Measurements from ENCODE around the gene FBLN2. TPM values are rescaled to one million over a fixed set of nuclear protein-coding genes. Genes with fewer than 3 reads are reported as not detected.

FBLN2 gene
- total RNA-seq, 2 experiments from 2014 or later = not detected

DNA sequence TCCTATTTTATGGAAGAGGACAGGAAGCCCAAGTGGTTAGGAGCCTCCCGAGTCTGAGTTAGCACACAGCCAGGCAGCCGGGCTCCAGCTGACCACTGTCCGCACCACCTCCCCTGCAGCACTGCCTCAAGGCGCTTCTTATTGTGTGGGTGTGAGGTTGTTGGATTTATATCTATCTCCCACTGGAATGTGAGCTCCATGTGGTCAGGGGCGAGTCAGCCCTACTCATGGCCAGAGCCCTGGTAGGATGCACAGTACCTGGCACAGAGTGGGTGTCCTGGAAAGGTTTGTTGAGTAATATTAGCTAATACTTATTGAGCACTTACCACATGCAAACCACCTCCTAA, 9.7 kb upstream of the FBLN2 start:
- H3K4me1 Mint-ChIP-seq = peaks cover 16% of the 10 kb centered on the region
- H3K4me3 Mint-ChIP-seq = no peak overlapping the region
- DNase-seq = no peak
- H3K27me3 Mint-ChIP-seq = peaks cover 29% of the 10 kb centered on the region
- ChIA-PET CTCF (interaction anchor here (0.8 to 1.6 kb wide), 2 partner anchors 23 to 36 kb away, joined by 3 read pairs; no protein-coding TSS in a partner anchor), POLR2A (no interaction called here)
- H3K36me3 Mint-ChIP-seq (ENCODE audit: low read depth) = peaks cover 3% of the 10 kb centered on the region
- H3K9me3 Mint-ChIP-seq = peaks cover 12% of the 10 kb centered on the region
- H3K27ac Mint-ChIP-seq = no peak overlapping the region

DNA sequence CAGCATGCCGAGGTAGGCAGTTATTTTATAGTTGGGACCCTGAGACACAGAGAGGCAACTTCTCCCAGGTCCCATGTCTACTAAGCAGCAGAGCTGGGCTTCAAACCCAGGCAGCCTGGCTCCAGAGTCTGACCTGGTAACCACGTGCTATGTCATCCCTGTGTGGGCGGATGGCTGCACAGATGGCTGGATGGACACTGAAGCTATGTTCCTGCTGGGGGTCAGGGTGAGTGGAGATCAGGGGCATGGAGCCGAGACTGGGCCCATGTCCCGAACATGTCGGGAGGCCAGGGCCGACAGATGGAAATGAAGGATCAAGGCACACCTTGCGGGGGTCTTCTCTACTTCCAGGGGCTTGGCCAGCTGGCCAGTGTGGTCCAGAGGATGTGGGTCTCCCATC, 9.3 kb upstream of the FBLN2 start:
- POLR2A ChIA-PET = no interaction called here
- H3K9me3 Mint-ChIP-seq = peaks cover 12% of the 10 kb centered on the region
- H3K27ac Mint-ChIP-seq = no peak overlapping the region
- H3K36me3 Mint-ChIP-seq (ENCODE audit: low read depth) = peaks cover 3% of the 10 kb centered on the region
- CTCF ChIA-PET = interaction anchor here (1.6 kb wide), 1 partner anchor 22 kb away, joined by 3 read pairs; no protein-coding TSS in a partner anchor
- peaks cover 20% of the 10 kb centered on the region for H3K4me1 Mint-ChIP-seq
- H3K4me3 Mint-ChIP-seq = no peak overlapping the region
- DNase-seq = no peak
- H3K27me3 Mint-ChIP-seq = peaks cover 29% of the 10 kb centered on the region

DNA sequence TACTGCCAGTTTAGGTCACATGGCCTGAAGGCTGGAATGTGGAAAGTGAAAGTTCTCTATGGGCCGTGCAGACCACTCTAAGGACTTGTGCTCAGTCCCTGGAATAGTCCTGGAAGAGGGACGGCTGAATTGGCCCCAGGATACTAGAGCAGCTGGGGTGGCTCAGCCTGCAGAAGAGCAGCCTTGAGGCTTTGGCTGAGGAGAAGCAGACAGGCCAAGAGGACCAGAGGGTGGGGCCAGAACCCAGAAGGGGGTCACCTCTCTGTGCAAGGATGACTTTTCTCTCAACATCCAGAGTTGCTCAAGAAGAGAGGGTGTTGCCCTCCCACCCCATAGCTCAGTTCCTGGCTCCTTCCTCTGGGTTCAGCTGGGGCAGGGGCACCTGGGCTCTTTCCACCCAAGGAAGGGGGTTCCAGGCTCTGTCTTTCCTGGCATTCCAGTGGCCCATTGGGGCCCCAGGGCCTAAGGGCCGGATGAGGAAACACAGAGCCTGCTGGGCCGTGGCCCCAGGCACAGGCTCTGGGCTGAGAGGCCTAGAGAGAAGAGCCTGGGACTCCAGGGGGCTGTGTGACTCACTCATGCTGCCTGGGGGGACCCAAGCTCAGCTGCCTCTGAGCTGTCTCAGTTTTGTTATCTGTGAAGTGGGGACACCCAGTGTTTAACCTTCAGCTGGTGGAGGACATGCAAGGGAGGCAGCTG, 8.5 kb upstream of the FBLN2 start:
- Mint-ChIP-seq H3K27ac (no peak overlapping the region), H3K4me3 (no peak overlapping the region), H3K4me1 (peaks cover 28% of the 10 kb centered on the region), H3K27me3 (peaks cover 32% of the 10 kb centered on the region), H3K36me3 (ENCODE audit: low read depth) (peaks cover 3% of the 10 kb centered on the region), H3K9me3 (peaks cover 12% of the 10 kb centered on the region)
- ChIA-PET CTCF (interaction anchor here (1.1 to 1.6 kb wide), 2 partner anchors 22 to 36 kb away, joined by 3 read pairs; no protein-coding TSS in a partner anchor), POLR2A (no interaction called here)
- no peak for DNase-seq

DNA sequence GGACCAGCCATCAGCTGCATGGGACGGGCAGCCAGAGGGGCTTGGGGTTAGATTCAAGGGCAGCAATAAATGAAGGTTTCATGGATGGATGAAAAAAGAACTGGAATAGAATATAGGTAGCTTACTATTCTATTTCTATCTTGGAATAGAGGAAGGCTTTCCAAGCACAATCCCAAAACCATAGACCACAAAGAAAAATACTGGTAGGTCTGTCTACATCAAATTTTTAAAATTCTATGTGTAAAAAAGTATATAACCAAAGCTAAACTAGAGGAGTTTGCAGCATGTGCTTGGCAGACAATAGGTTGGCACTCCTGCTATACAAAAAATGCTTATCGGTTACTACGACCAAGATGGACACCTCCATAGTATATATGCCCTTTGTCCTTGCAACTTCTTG, 7.2 kb upstream of the FBLN2 start:
- CTCF ChIA-PET = interaction anchor here (1.0 kb wide), 1 partner anchor 84 kb away, joined by 3 read pairs; no protein-coding TSS in a partner anchor
- H3K27ac Mint-ChIP-seq = no peak overlapping the region
- POLR2A ChIA-PET = no interaction called here
- peaks cover 3% of the 10 kb centered on the region for H3K36me3 Mint-ChIP-seq (ENCODE audit: low read depth)
- no peak overlapping the region for H3K4me3 Mint-ChIP-seq
- no peak for DNase-seq
- peaks cover 25% of the 10 kb centered on the region for H3K4me1 Mint-ChIP-seq
- peaks cover 12% of the 10 kb centered on the region for H3K9me3 Mint-ChIP-seq
- H3K27me3 Mint-ChIP-seq = peaks cover 33% of the 10 kb centered on the region

DNA sequence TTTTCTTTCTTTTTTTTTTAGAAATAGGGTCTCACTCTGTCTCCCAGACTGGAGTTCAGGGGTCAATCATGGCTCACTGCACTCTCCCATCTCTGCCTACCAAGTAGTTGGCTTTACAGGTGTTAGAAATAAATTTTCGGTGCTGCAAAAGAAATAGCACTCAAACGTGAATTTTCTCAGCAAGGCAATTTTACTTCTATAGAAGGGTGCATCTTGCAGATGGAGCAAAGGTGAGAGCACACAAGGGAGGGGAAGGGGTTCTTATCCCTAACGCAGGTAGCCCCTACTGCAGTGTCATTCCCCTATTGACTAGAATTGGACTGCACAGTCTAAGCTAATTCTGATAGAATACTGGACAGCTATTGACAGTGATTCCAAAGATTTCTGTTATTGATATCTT, 6.8 kb upstream of the FBLN2 start:
- DNase-seq = no peak
- Mint-ChIP-seq H3K4me3 (no peak overlapping the region), H3K27ac (no peak overlapping the region), H3K4me1 (peaks cover 21% of the 10 kb centered on the region), H3K9me3 (peaks cover 12% of the 10 kb centered on the region), H3K27me3 (peaks cover 33% of the 10 kb centered on the region), H3K36me3 (ENCODE audit: low read depth) (peaks cover 3% of the 10 kb centered on the region)
- CTCF ChIA-PET = interaction anchor here (1.0 kb wide), 1 partner anchor 85 kb away, joined by 3 read pairs; no protein-coding TSS in a partner anchor
- POLR2A ChIA-PET = no interaction called here

DNA sequence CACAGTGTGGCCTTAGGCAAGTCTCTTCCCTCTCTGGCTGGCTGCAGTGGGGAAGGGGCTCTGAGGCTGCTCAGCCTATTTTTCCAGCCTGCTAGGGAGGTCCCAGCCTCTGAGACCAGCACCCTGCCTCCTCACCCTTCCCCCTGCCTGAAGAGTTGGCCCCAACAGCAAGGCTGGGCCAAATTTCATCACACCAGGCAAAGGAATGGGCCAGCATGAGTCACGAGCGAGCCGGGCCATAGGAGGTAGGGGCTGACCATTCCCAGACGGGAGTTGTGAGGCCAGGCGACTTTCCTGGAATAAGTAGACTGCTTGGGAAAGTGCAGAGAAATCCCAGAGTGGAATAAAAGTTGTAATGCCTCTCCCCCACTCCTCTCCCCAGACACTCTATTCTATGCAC, 5.7 kb upstream of the FBLN2 start:
- Mint-ChIP-seq H3K9me3 (peaks cover 12% of the 10 kb centered on the region), H3K27ac (no peak overlapping the region), H3K4me1 (peaks cover 23% of the 10 kb centered on the region), H3K36me3 (ENCODE audit: low read depth) (peaks cover 3% of the 10 kb centered on the region), H3K27me3 (peaks cover 41% of the 10 kb centered on the region), H3K4me3 (no peak overlapping the region)
- CTCF ChIA-PET = no interaction called here
- no peak for DNase-seq
- POLR2A ChIA-PET = no interaction called here

DNA sequence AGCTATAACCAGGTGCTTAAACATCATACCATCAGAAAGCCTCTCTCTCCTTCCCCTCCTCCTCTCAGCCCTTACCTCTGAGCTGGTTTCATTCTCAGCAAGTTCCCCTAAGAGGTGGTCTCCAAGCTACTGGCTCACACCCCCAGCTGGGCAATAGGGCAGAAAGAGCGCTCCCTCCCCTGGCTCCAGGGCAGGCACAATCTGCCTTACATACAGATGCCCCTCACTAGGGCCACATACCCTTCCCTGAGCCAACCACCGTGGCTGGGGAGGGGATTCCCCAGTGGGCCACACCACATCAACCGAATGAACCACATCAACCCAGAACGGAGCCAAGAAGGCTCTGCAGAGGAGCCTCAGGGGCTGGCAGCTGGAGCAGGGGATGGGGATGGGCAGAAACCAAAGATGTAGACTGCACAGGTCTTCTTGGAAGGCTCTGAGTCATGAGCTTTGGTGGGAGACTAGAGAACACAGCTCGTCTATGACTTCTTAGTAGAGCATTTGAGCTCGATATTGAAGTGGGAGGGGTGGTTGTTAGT, 4.6 kb upstream of the FBLN2 start:
- Mint-ChIP-seq H3K4me1 (peaks cover 26% of the 10 kb centered on the region), H3K36me3 (ENCODE audit: low read depth) (peaks cover 3% of the 10 kb centered on the region), H3K4me3 (no peak overlapping the region), H3K9me3 (peaks cover 12% of the 10 kb centered on the region), H3K27ac (no peak overlapping the region), H3K27me3 (peaks cover 40% of the 10 kb centered on the region)
- ChIA-PET CTCF (interaction anchor here (0.9 kb wide), 1 partner anchor 48 kb away, joined by 3 read pairs; no protein-coding TSS in a partner anchor), POLR2A (no interaction called here)
- DNase-seq = peak; percentile 72

DNA sequence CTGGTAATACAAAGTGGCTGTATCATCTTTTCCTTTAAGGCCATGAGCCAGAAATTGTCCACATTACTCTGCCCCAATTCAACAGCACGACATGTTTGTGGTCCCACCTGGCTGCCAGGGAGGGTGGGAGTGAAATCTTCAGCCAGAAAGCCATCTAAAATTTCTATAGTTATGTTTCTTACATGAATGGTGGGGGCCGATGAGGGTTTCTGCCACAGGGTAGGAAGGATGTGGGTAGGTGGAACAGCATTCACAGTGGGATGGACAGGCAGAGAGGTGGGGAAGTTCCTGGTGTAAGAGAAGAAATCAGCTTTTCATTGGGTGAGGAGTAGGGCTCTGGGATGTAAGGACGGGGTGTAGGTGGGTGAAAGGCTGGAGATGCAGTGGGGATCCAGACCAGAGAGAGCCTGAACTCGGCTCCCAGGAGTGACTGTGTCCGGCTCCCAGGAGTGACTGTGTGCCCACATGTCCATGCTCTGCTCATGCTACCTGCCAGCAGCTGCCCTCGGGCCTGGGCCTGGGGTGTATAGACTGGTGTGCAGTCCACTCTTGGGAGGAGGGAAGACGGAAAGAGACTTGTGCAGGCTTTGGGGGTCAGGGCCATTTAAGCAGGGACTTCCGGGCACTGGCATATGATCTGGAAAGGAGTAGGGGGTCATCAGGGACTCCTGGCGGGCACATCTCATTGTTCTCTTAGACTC, 3.8 kb upstream of the FBLN2 start:
- H3K27ac Mint-ChIP-seq = no peak overlapping the region
- peaks cover 12% of the 10 kb centered on the region for H3K9me3 Mint-ChIP-seq
- no peak for DNase-seq
- peaks cover 47% of the 10 kb centered on the region for H3K27me3 Mint-ChIP-seq
- H3K36me3 Mint-ChIP-seq (ENCODE audit: low read depth) = peaks cover 3% of the 10 kb centered on the region
- ChIA-PET POLR2A (no interaction called here), CTCF (interaction anchor here (0.9 kb wide), 1 partner anchor 49 kb away, joined by 3 read pairs; no protein-coding TSS in a partner anchor)
- H3K4me3 Mint-ChIP-seq = no peak overlapping the region
- H3K4me1 Mint-ChIP-seq = peaks cover 31% of the 10 kb centered on the region

DNA sequence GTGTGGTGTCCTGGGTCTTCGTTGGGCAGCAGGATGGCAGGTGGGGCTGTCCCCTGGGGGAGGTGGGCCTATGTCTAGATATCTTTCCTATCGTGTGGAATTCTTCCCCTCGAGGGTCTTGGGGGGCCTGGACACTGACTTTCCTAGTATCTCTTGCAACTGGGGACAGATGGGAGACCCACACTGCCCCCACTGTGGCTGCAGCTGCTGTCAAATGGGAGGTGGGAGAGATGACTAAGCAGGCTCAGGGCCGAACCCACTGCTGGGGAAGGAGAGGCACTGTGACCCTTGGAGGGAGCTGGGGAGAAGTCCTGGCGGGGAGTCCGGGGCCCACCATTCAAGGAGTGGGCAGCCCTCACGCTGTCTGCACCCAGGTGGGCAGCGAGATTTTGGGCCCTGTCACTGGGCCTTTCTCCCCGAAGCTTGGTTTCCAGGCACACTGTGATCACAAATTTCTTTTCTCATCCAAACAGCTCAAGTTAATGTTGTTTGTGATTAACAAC, 2.9 kb upstream of the FBLN2 start:
- ChIA-PET POLR2A (no interaction called here), CTCF (no interaction called here)
- H3K36me3 Mint-ChIP-seq (ENCODE audit: low read depth) = peaks cover 3% of the 10 kb centered on the region

DNA sequence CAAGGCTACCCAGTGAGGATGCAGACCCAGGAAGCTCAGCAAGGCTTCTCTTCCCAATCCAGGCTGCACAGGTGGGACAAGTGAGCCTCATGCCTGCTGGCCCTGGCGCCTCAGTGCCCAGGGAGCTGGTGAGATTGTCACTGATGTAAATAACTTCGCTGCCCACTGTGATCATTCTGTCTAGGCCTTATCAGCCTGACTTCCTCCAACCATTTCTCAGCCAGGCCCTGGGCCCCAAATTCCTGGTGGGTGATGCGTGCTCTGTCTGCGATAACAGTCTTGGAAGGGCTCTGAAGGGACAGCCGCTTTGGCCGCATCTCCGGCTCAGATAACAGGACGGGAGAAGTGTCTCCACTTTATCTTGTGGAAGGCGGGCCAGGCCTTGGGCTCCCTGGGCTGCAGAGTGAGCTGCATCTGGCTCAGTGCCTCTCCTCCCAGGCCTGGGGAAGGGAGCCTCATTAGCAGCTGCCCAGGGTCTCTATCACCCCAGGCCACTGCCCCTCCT, 2.2 kb upstream of the FBLN2 start:
- no peak overlapping the region for H3K4me3 Mint-ChIP-seq
- no peak for DNase-seq
- ChIA-PET POLR2A (no interaction called here), CTCF (no interaction called here)
- no peak overlapping the region for H3K27ac Mint-ChIP-seq
- peaks cover 31% of the 10 kb centered on the region for H3K4me1 Mint-ChIP-seq
- H3K27me3 Mint-ChIP-seq = peaks cover 49% of the 10 kb centered on the region
- peaks cover 7% of the 10 kb centered on the region for H3K9me3 Mint-ChIP-seq
- peaks cover 3% of the 10 kb centered on the region for H3K36me3 Mint-ChIP-seq (ENCODE audit: low read depth)

More for the DNA sequence above, 2.9 kb upstream of the FBLN2 start:
- H3K9me3 Mint-ChIP-seq = peaks cover 9% of the 10 kb centered on the region
- no peak overlapping the region for H3K27ac Mint-ChIP-seq
- H3K4me1 Mint-ChIP-seq = peaks cover 31% of the 10 kb centered on the region
- no peak for DNase-seq
- H3K27me3 Mint-ChIP-seq = peaks cover 50% of the 10 kb centered on the region
- no peak overlapping the region for H3K4me3 Mint-ChIP-seq

DNA sequence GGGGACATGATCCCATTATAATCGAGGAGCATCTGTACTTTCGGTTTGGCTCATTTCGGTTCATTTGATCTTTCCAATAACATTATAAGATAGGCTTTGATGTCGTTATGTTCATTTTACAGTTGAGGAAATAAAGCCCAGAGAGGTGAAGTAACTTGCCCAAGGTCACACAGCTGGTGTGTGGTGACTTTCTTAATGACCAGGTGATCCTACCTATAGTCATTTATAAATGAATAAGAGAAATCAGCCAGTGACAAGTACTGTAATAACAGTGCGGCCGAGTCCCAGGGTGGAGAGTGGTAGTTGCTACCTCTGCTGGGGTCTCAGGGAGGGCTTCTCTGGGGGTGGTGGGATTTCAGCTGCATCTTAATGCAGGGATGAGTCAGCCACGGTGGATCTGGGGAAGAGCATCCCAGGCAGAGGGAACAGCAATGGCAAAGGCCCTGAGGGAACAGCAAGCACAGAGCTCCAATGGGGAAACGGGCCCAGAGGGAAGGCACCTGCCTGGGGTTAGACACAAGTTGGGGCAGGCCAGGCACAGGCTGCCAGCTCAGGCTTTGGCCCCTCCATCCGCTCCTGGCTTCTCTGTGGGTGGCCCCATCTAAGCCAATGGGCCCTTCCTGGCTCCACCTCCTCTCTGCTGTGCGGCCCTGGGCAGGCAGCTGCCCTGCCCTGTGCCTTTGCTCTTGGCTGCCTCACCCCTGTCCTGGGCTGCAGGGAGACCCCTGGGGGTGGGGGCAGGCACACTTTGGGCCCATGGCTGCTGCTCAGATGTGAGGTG, 1.1 kb upstream of the FBLN2 start:
- H3K4me1 Mint-ChIP-seq = peaks cover 31% of the 10 kb centered on the region
- H3K27ac Mint-ChIP-seq = no peak overlapping the region
- no peaks in the 10 kb centered on the region for H3K36me3 Mint-ChIP-seq (ENCODE audit: low read depth)
- peaks cover 44% of the 10 kb centered on the region for H3K27me3 Mint-ChIP-seq
- H3K4me3 Mint-ChIP-seq = peak overlapping the region; percentile 33
- no peaks in the 10 kb centered on the region for H3K9me3 Mint-ChIP-seq
- POLR2A ChIA-PET = no interaction called here
- DNase-seq = no peak
- CTCF ChIA-PET = interaction anchor here (0.6 to 1.0 kb wide), 2 partner anchors 13 to 110 kb away, joined by 3 read pairs; no protein-coding TSS in a partner anchor

DNA sequence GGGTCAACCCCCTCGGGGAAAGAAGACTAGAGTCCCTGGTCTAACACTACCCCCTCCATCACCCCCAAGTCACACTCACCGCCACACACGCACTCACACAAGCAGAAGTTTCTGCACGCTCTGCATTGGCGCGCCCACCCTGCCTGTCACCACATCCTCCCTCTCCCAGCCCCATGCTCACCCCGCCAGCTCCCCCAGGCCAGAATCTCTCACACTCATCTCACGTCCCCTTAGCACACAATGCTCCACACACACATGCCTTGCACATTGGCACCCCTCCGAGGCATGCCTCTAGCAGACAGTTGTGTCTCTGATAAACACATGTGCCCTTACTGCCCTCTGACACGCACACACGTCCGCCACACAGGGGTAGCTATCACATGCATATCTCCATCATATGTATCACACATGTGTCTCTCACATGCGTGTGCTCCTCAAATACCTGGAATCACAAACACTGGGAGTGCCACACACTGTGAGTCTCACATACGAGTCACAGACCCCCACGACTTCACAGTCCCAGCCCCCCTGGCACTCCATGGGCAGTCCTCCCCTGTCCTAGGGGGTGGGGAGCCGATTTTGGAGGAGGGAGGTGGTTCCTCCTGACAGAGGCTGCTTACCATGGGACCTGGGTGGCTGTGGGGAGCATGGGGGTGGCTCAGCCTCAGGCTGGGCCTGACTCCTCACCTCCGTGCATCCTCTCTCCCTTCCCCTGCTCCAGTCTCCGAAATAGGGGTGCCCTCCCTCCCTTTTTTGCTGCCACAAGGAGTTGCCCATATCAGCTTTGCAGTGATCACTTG, 898 bp downstream of the FBLN2 start:
- Mint-ChIP-seq H3K4me1 (peaks cover 18% of the 10 kb centered on the region), H3K36me3 (ENCODE audit: low read depth) (no peaks in the 10 kb centered on the region), H3K9me3 (no peaks in the 10 kb centered on the region), H3K4me3 (peak overlapping the region; percentile 1), H3K27ac (peak overlapping the region; percentile 21), H3K27me3 (peaks cover 44% of the 10 kb centered on the region)
- ChIA-PET CTCF (no interaction called here), POLR2A (no interaction called here)
- DNase-seq = no peak

All from activated CD4-positive, alpha-beta T cell treated with anti-CD3 and anti-CD28 coated beads, Interleukin-2, amount 10 ng/mL, durations not matched to agents 7 days and 5 days (primary cell).